ENCODE data around the gene TLR10. TPM values are rescaled to one million over a fixed set of nuclear protein-coding genes. Genes with fewer than 3 reads are reported as not detected.

The TLR10 gene
- total RNA-seq, 1 donor from 2014 or later = not detected

- Histone ChIP-seq H3K4me3 (ENCODE audit: low read depth, low read length) (no peak overlapping the region), H3K27me3 (ENCODE audit: control insufficient read depth, insufficient read depth, low read length) (no peaks in the 10 kb centered on the region), H3K36me3 (ENCODE audit: control insufficient read depth, insufficient read depth, low read length) (no peaks in the 10 kb centered on the region)
- no peak for DNase-seq (ENCODE audit: low read depth)
- TF ChIP-seq CTCF (IDR thresholded peaks at IDR 0.05; ENCODE audit: insufficient read depth, low read length, poor library complexity, severe bottlenecking) = no peak
These were observed 17.4 kb downstream of the TLR10 start for GRCh38 chr4:38765382-38765781.

- DNase-seq (ENCODE audit: low read depth) = no peak
- Histone ChIP-seq H3K36me3 (ENCODE audit: control insufficient read depth, insufficient read depth, low read length) (no peaks in the 10 kb centered on the region), H3K27me3 (ENCODE audit: control insufficient read depth, insufficient read depth, low read length) (no peaks in the 10 kb centered on the region), H3K4me3 (ENCODE audit: low read depth, low read length) (no peak overlapping the region)
- no peak for TF ChIP-seq CTCF (IDR thresholded peaks at IDR 0.05; ENCODE audit: insufficient read depth, low read length, poor library complexity, severe bottlenecking)
These were observed 18.5 kb downstream of the TLR10 start for GRCh38 chr4:38764277-38764676.

- Histone ChIP-seq H3K4me3 (ENCODE audit: low read depth, low read length) (no peak overlapping the region), H3K36me3 (ENCODE audit: control insufficient read depth, insufficient read depth, low read length) (no peaks in the 10 kb centered on the region), H3K27me3 (ENCODE audit: control insufficient read depth, insufficient read depth, low read length) (no peaks in the 10 kb centered on the region)
- no peak for DNase-seq (ENCODE audit: low read depth)
- no peak for TF ChIP-seq CTCF (IDR thresholded peaks at IDR 0.05; ENCODE audit: insufficient read depth, low read length, poor library complexity, severe bottlenecking)
These were observed 20.2 kb downstream of the TLR10 start for GRCh38 chr4:38762560-38762959.

- Histone ChIP-seq H3K36me3 (ENCODE audit: control insufficient read depth, insufficient read depth, low read length) (no peaks in the 10 kb centered on the region), H3K4me3 (ENCODE audit: low read depth, low read length) (no peak overlapping the region), H3K27me3 (ENCODE audit: control insufficient read depth, insufficient read depth, low read length) (no peaks in the 10 kb centered on the region)
- DNase-seq (ENCODE audit: low read depth) = no peak
- TF ChIP-seq CTCF (IDR thresholded peaks at IDR 0.05; ENCODE audit: insufficient read depth, low read length, poor library complexity, severe bottlenecking) = no peak
These were observed 23.0 kb downstream of the TLR10 start for GRCh38 chr4:38759790-38760122.

- no peaks in the 10 kb centered on the region for H3K27me3 ChIP-seq (ENCODE audit: control insufficient read depth, insufficient read depth, low read length)
- no peak for DNase-seq (ENCODE audit: low read depth)
- TF ChIP-seq CTCF (IDR thresholded peaks at IDR 0.05; ENCODE audit: insufficient read depth, low read length, poor library complexity, severe bottlenecking) = peak; percentile 63
- no peak overlapping the region for H3K4me3 ChIP-seq (ENCODE audit: low read depth, low read length)
- H3K36me3 ChIP-seq (ENCODE audit: control insufficient read depth, insufficient read depth, low read length) = no peaks in the 10 kb centered on the region
These were observed 23.5 kb downstream of the TLR10 start for GRCh38 chr4:38759113-38759789.

GRCh38 chr4:38757945-38758600 is 24.7 kb downstream of the TLR10 start:
- peak; percentile 36 for TF ChIP-seq CTCF (IDR thresholded peaks at IDR 0.05; ENCODE audit: insufficient read depth, low read length, poor library complexity, severe bottlenecking)
- no peaks in the 10 kb centered on the region for H3K36me3 ChIP-seq (ENCODE audit: control insufficient read depth, insufficient read depth, low read length)
- no peak overlapping the region for H3K4me3 ChIP-seq (ENCODE audit: low read depth, low read length)
- no peak for DNase-seq (ENCODE audit: low read depth)
- no peaks in the 10 kb centered on the region for H3K27me3 ChIP-seq (ENCODE audit: control insufficient read depth, insufficient read depth, low read length)

Measured in kidney epithelial cell (primary cell).